GM19035 (cell line): ENCODE measurements around the gene GABBR2.

Experiments
- ATAC-seq: cut with Tn5 transposase; IDR thresholded peaks from one replicate; pipeline ENCODE4 v1.9.1; 2021; ENCODE audit not compliant: unreplicated experiment

The GABBR2 gene

GRCh38 chr9:98721643-98722042, 12.9 kb upstream of the GABBR2 start:
- no peak for ATAC-seq

- no peak for ATAC-seq
Measured at GRCh38 chr9:98720402-98720801, 11.7 kb upstream of the GABBR2 start.

- ATAC-seq = no peak
Measured at GRCh38 chr9:98719055-98719454, 10.3 kb upstream of the GABBR2 start.

- ATAC-seq = no peak
Measured at GRCh38 chr9:98714833-98715232, 6.1 kb upstream of the GABBR2 start.

- no peak for ATAC-seq
Measured at GRCh38 chr9:98712987-98713386, 4.3 kb upstream of the GABBR2 start.

GRCh38 chr9:98709968-98710965, 1.5 kb upstream of the GABBR2 start:
- no peak for ATAC-seq

- no peak for ATAC-seq
Measured at GRCh38 chr9:98708103-98708932, 417 bp downstream of the GABBR2 start.

GRCh38 chr9:98707166-98708102, 1.3 kb downstream of the GABBR2 start:
- no peak for ATAC-seq

- no peak for ATAC-seq
Measured at GRCh38 chr9:98706651-98707165, 2.0 kb downstream of the GABBR2 start.

GRCh38 chr9:98702835-98703380, 5.8 kb downstream of the GABBR2 start:
- ATAC-seq = no peak

GRCh38 chr9:98702340-98702739, 6.4 kb downstream of the GABBR2 start:
- ATAC-seq = no peak

GRCh38 chr9:98701576-98701975, 7.2 kb downstream of the GABBR2 start:
- no peak for ATAC-seq

GRCh38 chr9:98700801-98701200, 7.9 kb downstream of the GABBR2 start:
- no peak for ATAC-seq

GRCh38 chr9:98698856-98699255, 9.9 kb downstream of the GABBR2 start:
- no peak for ATAC-seq

GRCh38 chr9:98694943-98695342, 13.8 kb downstream of the GABBR2 start:
- ATAC-seq = no peak

- no peak for ATAC-seq
Measured at GRCh38 chr9:98692392-98692791, 16.3 kb downstream of the GABBR2 start.

GRCh38 chr9:98691890-98692289, 16.8 kb downstream of the GABBR2 start:
- ATAC-seq = no peak

GRCh38 chr9:98690686-98691085, 18.0 kb downstream of the GABBR2 start:
- ATAC-seq = no peak

GRCh38 chr9:98688710-98689495, 19.8 kb downstream of the GABBR2 start:
- no peak for ATAC-seq
